WTC11 (cell line): ENCODE data around the gene KLHL10. TPM values are rescaled to one million over a fixed set of nuclear protein-coding genes. Genes with fewer than 3 reads are reported as not detected.

Source experiments
- ATAC-seq: fragments of 200-7000 bp; cut with Tn5 transposase; 2 replicates; pipeline ENCODE4 v1.10.0; 2021; ENCODE audit warnings: mild to moderate bottlenecking, moderate library complexity
- CTCF ChIA-PET: fragments of 300-600 bp; sonication (Branson Sonifier 250); formaldehyde crosslinking; loops from one replicate; lab custom pipeline; 2021; ENCODE audit warnings: antibody characterized with exemption; lab: Charles Lee
- POLR2A ChIA-PET: fragments of 350-600 bp; sonication (Branson Sonifier 250); formaldehyde crosslinking; loops from one replicate; lab custom pipeline; 2021; ENCODE audit warnings: antibody characterized with exemption; lab: Charles Lee
- DNase-seq: peaks from one replicate; pipeline ENCODE4 v3.0.0; 2021; ENCODE audit warnings: low spot score
- H3K27ac Mint-ChIP-seq: 2 replicates; pipeline ENCODE4 v1.8.0; 2021; ENCODE audit warnings: mixed read lengths
- H3K27me3 Mint-ChIP-seq: 2 replicates; pipeline ENCODE4 v1.8.0; 2021; ENCODE audit warnings: low read depth, mild to moderate bottlenecking, moderate library complexity, mixed read lengths
- H3K36me3 Mint-ChIP-seq: 2 replicates; pipeline ENCODE4 v1.8.0; 2021; ENCODE audit warnings: mixed read lengths
- H3K4me1 Mint-ChIP-seq: 2 replicates; pipeline ENCODE4 v1.8.0; 2022; ENCODE audit warnings: mixed read lengths
- H3K4me3 Mint-ChIP-seq: 2 replicates; pipeline ENCODE4 v1.8.0; 2021; ENCODE audit warnings: mild to moderate bottlenecking, moderate library complexity, mixed read lengths
- H3K9me3 Mint-ChIP-seq: 2 replicates; pipeline ENCODE4 v1.8.0; 2021; ENCODE audit warnings: mixed read lengths
- CBFB ChIP-seq: sonication (generic); formaldehyde crosslinking; IDR thresholded peaks from 2 replicates; pipeline ENCODE4 v1.8.1; 2022; ENCODE audit warnings: mild to moderate bottlenecking, low read depth, missing genetic modification reagents
- CDX4 ChIP-seq: fragments of 250-450 bp; sonication (Bioruptor Pico); IDR thresholded peaks from 2 replicates; pipeline ENCODE4 v1.9.0; 2021; ENCODE audit warnings: moderate library complexity, mild to moderate bottlenecking, inconsistent platforms, borderline replicate concordance
- EMX1 ChIP-seq: fragments of 250-450 bp; sonication (Bioruptor Pico); IDR thresholded peaks from 2 replicates; pipeline ENCODE4 v1.8.0; 2021; ENCODE audit warnings: mild to moderate bottlenecking
- FOXK1 ChIP-seq: sonication (generic); formaldehyde crosslinking; IDR thresholded peaks from 2 replicates; pipeline ENCODE4 v1.8.0; 2022; ENCODE audit warnings: mild to moderate bottlenecking, moderate library complexity, missing genetic modification reagents
- FOXP4 ChIP-seq: sonication (generic); formaldehyde crosslinking; IDR thresholded peaks from 2 replicates; pipeline ENCODE4 v1.8.0; 2022; ENCODE audit warnings: mild to moderate bottlenecking, missing genetic modification reagents
- GABPB1 ChIP-seq: sonication (generic); formaldehyde crosslinking; IDR thresholded peaks from 2 replicates; pipeline ENCODE4 v1.8.1; 2023; ENCODE audit warnings: mild to moderate bottlenecking, missing genetic modification reagents
- HMGA2 ChIP-seq: fragments of 250-450 bp; sonication (Bioruptor Pico); IDR thresholded peaks from 2 replicates; pipeline ENCODE4 v1.4.0; 2021; ENCODE audit warnings: mild to moderate bottlenecking, moderate library complexity
- NFE2L1 ChIP-seq: sonication (generic); formaldehyde crosslinking; IDR thresholded peaks from 2 replicates; pipeline ENCODE4 v1.8.1; 2023; ENCODE audit warnings: missing genetic modification reagents
- PRRX2 ChIP-seq: fragments of 250-450 bp; sonication (Bioruptor Pico); IDR thresholded peaks from 2 replicates; pipeline ENCODE4 v1.8.0; 2021; ENCODE audit warnings: mild to moderate bottlenecking
- SMAD3 ChIP-seq: sonication (generic); formaldehyde crosslinking; IDR thresholded peaks from 2 replicates; pipeline ENCODE4 v1.8.0; 2022; ENCODE audit warnings: missing genetic modification reagents, mild to moderate bottlenecking, borderline replicate concordance
- ZNF121 ChIP-seq: sonication (generic); formaldehyde crosslinking; IDR thresholded peaks from 2 replicates; pipeline ENCODE4 v1.8.0; 2023; ENCODE audit warnings: missing genetic modification reagents
- total RNA-seq: library from RNA; stranded (reverse); gene quantifications from 3 replicates; pipeline ENCODE4 v1.2.3, GENCODE V29; 2021
- TF ChIP-seq, protein P1 (sequence below): fragments of 250-450 bp; sonication (Bioruptor Pico); IDR thresholded peaks from 2 replicates; pipeline ENCODE4 v1.9.0; 2021; ENCODE audit warnings: mild to moderate bottlenecking, borderline replicate concordance
- TF ChIP-seq, protein P2 (sequence below): sonication (generic); formaldehyde crosslinking; IDR thresholded peaks from 2 replicates; pipeline ENCODE4 v1.8.1; 2022; ENCODE audit warnings: low read depth, mild to moderate bottlenecking, moderate library complexity, missing genetic modification reagents, borderline replicate concordance
- TF ChIP-seq, protein P3 (sequence below): sonication (generic); formaldehyde crosslinking; IDR thresholded peaks from 2 replicates; pipeline ENCODE4 v1.8.0; 2023; ENCODE audit warnings: missing genetic modification reagents, mild to moderate bottlenecking, borderline replicate concordance

Gene KLHL10
- total RNA-seq, 1 experiment from 2014 or later = 0.35 TPM

GRCh38 chr17:41863074-41863848, 25.6 kb downstream of the KLHL10 start:
- Mint-ChIP-seq H3K4me3 (no peak overlapping the region), H3K9me3 (no peaks in the 10 kb centered on the region), H3K27me3 (no peaks in the 10 kb centered on the region), H3K36me3 (peaks cover 15% of the 10 kb centered on the region), H3K4me1 (peaks cover 27% of the 10 kb centered on the region)
- DNase-seq = no peak
- ChIA-PET CTCF (interaction anchor here (0.6 to 3.8 kb wide), 9 partner anchors 28 to 157 kb away, joined by 3 to 20 read pairs (median 5); partner anchors contain the start of genes DNAJC7, FKBP10, JUP and NKIRAS2), POLR2A (interaction anchor here (0.7 to 3.3 kb wide), 2 partner anchors 78 to 126 kb away, joined by 3 to 20 read pairs; partner anchors contain the start of gene JUP)
- TF ChIP-seq ZNF121 (CRISPR knock-in tag) (0 out of 2 replicates have a peak, but pooled peaks have one; percentile 4), CBFB (no peak), EMX1 (no peak), CDX4 (no peak)
- TF ChIP-seq, all 79 proteins: peak for 1
- no peak for ATAC-seq
- no peak overlapping the region for H3K27ac Mint-ChIP-seq

- Mint-ChIP-seq H3K27ac (no peak overlapping the region), H3K36me3 (peaks cover 27% of the 10 kb centered on the region)
- TF ChIP-seq SMAD3 (no peak), FOXK1 (CRISPR knock-in tag) (peak; percentile 49; the same call in 1 of the 2 replicates), NFE2L1 (CRISPR knock-in tag) (peak; percentile 80; the same call in 1 of the 2 replicates), PRRX2 (CRISPR knock-in tag) (no peak), HMGA2 (no peak)
- TF ChIP-seq, protein P1, sequence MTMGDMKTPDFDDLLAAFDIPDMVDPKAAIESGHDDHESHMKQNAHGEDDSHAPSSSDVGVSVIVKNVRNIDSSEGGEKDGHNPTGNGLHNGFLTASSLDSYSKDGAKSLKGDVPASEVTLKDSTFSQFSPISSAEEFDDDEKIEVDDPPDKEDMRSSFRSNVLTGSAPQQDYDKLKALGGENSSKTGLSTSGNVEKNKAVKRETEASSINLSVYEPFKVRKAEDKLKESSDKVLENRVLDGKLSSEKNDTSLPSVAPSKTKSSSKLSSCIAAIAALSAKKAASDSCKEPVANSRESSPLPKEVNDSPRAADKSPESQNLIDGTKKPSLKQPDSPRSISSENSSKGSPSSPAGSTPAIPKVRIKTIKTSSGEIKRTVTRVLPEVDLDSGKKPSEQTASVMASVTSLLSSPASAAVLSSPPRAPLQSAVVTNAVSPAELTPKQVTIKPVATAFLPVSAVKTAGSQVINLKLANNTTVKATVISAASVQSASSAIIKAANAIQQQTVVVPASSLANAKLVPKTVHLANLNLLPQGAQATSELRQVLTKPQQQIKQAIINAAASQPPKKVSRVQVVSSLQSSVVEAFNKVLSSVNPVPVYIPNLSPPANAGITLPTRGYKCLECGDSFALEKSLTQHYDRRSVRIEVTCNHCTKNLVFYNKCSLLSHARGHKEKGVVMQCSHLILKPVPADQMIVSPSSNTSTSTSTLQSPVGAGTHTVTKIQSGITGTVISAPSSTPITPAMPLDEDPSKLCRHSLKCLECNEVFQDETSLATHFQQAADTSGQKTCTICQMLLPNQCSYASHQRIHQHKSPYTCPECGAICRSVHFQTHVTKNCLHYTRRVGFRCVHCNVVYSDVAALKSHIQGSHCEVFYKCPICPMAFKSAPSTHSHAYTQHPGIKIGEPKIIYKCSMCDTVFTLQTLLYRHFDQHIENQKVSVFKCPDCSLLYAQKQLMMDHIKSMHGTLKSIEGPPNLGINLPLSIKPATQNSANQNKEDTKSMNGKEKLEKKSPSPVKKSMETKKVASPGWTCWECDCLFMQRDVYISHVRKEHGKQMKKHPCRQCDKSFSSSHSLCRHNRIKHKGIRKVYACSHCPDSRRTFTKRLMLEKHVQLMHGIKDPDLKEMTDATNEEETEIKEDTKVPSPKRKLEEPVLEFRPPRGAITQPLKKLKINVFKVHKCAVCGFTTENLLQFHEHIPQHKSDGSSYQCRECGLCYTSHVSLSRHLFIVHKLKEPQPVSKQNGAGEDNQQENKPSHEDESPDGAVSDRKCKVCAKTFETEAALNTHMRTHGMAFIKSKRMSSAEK (CRISPR knock-in tag) = no peak
- TF ChIP-seq, protein P2, sequence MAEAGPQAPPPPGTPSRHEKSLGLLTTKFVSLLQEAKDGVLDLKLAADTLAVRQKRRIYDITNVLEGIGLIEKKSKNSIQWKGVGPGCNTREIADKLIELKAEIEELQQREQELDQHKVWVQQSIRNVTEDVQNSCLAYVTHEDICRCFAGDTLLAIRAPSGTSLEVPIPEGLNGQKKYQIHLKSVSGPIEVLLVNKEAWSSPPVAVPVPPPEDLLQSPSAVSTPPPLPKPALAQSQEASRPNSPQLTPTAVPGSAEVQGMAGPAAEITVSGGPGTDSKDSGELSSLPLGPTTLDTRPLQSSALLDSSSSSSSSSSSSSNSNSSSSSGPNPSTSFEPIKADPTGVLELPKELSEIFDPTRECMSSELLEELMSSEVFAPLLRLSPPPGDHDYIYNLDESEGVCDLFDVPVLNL (CRISPR knock-in tag) = peak; percentile 37; the same call in 1 of the 2 replicates
- TF ChIP-seq, all 79 proteins: peak for 3
- POLR2A ChIA-PET = interaction anchor here (0.5 to 3.3 kb wide), 12 partner anchors 29 to 287 kb away, joined by 3 to 20 read pairs (median 4); partner anchors contain the start of genes ACLY, CNP, EIF1 and JUP
- no peaks in the 10 kb centered on the region for H3K27me3 Mint-ChIP-seq
- DNase-seq (peak; percentile 62), ATAC-seq (no peak)
- peaks cover 27% of the 10 kb centered on the region for H3K4me1 Mint-ChIP-seq
- H3K9me3 Mint-ChIP-seq = no peaks in the 10 kb centered on the region
- H3K4me3 Mint-ChIP-seq = no peak overlapping the region
- CTCF ChIA-PET = interaction anchor here (0.8 to 3.8 kb wide), 11 partner anchors 29 to 168 kb away, joined by 3 to 20 read pairs (median 5); partner anchors contain the start of genes FKBP10, JUP, NKIRAS2 and NT5C3B
Observed at GRCh38 chr17:41864498-41864835, 26.8 kb downstream of the KLHL10 start.

- peak within 1 kb of the TSS; percentile 97 for H3K27ac Mint-ChIP-seq
- ChIA-PET CTCF (interaction anchor here (0.7 to 3.8 kb wide), 13 partner anchors 30 to 169 kb away, joined by 3 to 20 read pairs (median 4); partner anchors contain the start of genes FKBP10, JUP, NKIRAS2 and NT5C3B), POLR2A (interaction anchor here (0.5 to 3.3 kb wide), 12 partner anchors 9 to 176 kb away, joined by 3 to 20 read pairs (median 4); partner anchors contain the start of genes ACLY, CNP, EIF1 and JUP)
- H3K36me3 Mint-ChIP-seq = peaks cover 33% of the 10 kb centered on the region
- H3K4me1 Mint-ChIP-seq = peaks cover 23% of the 10 kb centered on the region
- no peak within 1 kb of the TSS; the same call in 1 of the 2 replicates for H3K4me3 Mint-ChIP-seq
- DNase-seq = peak; percentile 91
- H3K27me3 Mint-ChIP-seq = no peaks in the 10 kb centered on the region
- H3K9me3 Mint-ChIP-seq = no peaks in the 10 kb centered on the region
- ATAC-seq = peak; percentile 88
- no peak for TF ChIP-seq ZNF121 (CRISPR knock-in tag)
- TF ChIP-seq FOXP4 (CRISPR knock-in tag) = no peak
- TF ChIP-seq CBFB = 0 out of 2 replicates have a peak, but pooled peaks have one; percentile 47
- TF ChIP-seq, protein P3, sequence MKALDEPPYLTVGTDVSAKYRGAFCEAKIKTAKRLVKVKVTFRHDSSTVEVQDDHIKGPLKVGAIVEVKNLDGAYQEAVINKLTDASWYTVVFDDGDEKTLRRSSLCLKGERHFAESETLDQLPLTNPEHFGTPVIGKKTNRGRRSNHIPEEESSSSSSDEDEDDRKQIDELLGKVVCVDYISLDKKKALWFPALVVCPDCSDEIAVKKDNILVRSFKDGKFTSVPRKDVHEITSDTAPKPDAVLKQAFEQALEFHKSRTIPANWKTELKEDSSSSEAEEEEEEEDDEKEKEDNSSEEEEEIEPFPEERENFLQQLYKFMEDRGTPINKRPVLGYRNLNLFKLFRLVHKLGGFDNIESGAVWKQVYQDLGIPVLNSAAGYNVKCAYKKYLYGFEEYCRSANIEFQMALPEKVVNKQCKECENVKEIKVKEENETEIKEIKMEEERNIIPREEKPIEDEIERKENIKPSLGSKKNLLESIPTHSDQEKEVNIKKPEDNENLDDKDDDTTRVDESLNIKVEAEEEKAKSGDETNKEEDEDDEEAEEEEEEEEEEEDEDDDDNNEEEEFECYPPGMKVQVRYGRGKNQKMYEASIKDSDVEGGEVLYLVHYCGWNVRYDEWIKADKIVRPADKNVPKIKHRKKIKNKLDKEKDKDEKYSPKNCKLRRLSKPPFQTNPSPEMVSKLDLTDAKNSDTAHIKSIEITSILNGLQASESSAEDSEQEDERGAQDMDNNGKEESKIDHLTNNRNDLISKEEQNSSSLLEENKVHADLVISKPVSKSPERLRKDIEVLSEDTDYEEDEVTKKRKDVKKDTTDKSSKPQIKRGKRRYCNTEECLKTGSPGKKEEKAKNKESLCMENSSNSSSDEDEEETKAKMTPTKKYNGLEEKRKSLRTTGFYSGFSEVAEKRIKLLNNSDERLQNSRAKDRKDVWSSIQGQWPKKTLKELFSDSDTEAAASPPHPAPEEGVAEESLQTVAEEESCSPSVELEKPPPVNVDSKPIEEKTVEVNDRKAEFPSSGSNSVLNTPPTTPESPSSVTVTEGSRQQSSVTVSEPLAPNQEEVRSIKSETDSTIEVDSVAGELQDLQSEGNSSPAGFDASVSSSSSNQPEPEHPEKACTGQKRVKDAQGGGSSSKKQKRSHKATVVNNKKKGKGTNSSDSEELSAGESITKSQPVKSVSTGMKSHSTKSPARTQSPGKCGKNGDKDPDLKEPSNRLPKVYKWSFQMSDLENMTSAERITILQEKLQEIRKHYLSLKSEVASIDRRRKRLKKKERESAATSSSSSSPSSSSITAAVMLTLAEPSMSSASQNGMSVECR = peak; percentile 93
- peak; percentile 57; the same call in 1 of the 2 replicates for TF ChIP-seq GABPB1 (CRISPR knock-in tag)
Observed at GRCh38 chr17:41864836-41865595, 27.4 kb downstream of the KLHL10 start, which contains the start of gene KLHL11. Gene KLHL11 (minus strand): TSS chr17:41865423. CDS start chr17:41865370, 53 bp downstream.
